ENCODE results near the gene ARHGAP25.

The ARHGAP25 gene

DNA sequence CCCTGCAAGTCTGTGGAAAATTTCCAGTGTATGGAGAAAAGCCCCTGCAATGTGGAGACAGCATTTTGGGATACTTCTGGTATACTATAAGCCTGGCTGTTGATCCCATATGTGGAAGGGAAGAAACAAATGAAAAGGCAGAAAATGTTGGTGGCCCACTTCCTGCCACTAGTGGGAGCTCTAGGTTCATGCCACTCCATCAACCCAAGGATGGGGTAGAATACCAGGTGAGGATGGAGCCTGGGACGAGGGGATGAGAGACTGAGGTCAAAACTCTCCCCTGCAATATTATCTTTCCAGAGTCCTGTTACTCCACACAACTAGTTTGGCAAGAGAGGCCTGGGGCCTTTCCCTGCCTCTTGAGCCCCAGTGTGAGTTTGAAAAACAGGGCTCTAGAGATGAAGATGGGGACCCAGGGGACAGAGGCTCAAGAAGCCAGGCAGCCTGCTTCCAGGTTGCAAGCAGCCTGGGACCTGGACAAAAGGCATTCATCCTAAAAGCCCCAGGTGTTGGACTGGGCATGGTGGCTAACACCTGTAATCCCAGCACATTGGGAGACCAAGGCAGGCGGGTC is 104.7 kb downstream of the ARHGAP25 start:
- TF ChIP-seq, protein P1, sequence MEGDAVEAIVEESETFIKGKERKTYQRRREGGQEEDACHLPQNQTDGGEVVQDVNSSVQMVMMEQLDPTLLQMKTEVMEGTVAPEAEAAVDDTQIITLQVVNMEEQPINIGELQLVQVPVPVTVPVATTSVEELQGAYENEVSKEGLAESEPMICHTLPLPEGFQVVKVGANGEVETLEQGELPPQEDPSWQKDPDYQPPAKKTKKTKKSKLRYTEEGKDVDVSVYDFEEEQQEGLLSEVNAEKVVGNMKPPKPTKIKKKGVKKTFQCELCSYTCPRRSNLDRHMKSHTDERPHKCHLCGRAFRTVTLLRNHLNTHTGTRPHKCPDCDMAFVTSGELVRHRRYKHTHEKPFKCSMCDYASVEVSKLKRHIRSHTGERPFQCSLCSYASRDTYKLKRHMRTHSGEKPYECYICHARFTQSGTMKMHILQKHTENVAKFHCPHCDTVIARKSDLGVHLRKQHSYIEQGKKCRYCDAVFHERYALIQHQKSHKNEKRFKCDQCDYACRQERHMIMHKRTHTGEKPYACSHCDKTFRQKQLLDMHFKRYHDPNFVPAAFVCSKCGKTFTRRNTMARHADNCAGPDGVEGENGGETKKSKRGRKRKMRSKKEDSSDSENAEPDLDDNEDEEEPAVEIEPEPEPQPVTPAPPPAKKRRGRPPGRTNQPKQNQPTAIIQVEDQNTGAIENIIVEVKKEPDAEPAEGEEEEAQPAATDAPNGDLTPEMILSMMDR (IDR thresholded peaks at IDR 0.05; ENCODE audit: insufficient read depth, low read depth, low read length, missing control alignments): peak; percentile 45
- peak; percentile 20 for DNase-seq (ENCODE audit: low read depth)
- H3K4me3 ChIP-seq (ENCODE audit: low read depth, low read length): no peak overlapping the region

DNA sequence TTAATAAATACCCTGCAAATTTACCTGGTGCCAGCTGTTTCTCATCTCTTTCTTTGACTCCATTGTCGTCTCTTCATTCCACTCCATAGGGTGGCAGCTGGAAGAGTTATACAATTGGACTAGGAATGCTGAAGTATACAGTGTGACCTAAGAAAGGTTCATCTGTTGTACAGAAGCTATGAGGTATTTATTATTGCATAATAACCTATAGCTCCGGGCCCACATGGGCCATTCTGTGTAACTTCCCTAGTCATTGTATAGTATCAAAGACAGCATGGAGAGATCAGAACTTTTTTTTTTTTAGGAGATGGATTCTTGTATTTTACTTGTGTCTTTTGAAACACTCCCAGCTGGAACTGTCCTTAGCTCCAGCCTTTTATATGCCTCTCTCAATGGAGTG is 110.4 kb downstream of the ARHGAP25 start:
- H3K4me3 ChIP-seq (ENCODE audit: low read depth, low read length): no peak overlapping the region
- no peak for DNase-seq (ENCODE audit: low read depth)
- TF ChIP-seq, protein P1 (IDR thresholded peaks at IDR 0.05; ENCODE audit: insufficient read depth, low read depth, low read length, missing control alignments): no peak

DNA sequence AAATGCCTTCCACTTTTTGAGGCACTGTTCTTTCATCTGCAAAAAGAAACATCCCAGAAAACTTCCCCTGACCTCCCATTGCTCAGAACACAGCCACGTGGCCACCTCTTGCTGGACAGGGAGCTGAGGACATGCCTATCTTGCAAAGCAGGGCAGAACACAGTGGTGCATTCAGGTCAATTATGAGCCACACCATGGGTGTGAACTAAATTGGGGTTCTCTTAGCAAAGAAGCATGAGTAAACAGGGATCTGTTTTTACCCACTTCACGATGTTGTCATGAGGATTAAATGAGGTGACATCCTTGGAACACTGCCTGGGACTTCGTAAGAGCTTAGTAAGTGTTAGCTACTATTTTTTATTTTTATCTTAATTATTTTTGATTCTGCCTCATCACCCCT is 111.5 kb downstream of the ARHGAP25 start:
- DNase-seq (ENCODE audit: low read depth): no peak
- TF ChIP-seq, protein P1 (IDR thresholded peaks at IDR 0.05; ENCODE audit: insufficient read depth, low read depth, low read length, missing control alignments): no peak
- no peak overlapping the region for H3K4me3 ChIP-seq (ENCODE audit: low read depth, low read length)

DNA sequence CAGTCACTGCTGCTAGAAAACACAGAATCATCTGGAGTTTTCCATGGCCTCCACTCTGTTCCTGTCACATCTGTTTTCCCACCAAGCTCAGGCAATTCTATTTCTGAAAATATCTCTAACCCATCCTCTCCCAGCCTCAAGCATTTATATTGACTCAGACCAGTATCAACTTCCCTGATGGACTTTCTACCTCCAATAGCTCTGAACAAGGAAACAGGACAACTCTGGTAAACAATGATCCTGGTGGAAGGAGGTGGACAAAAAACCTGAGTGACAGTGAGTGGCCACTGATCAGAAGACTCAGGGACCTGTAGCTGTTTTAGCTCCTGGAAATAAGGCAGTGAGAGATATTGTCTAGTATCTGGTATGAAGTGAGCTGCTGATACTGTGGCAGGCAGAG is 113.1 kb downstream of the ARHGAP25 start:
- no peak for DNase-seq (ENCODE audit: low read depth)
- TF ChIP-seq, protein P1 (IDR thresholded peaks at IDR 0.05; ENCODE audit: insufficient read depth, low read depth, low read length, missing control alignments): no peak
- no peak overlapping the region for H3K4me3 ChIP-seq (ENCODE audit: low read depth, low read length)

DNA sequence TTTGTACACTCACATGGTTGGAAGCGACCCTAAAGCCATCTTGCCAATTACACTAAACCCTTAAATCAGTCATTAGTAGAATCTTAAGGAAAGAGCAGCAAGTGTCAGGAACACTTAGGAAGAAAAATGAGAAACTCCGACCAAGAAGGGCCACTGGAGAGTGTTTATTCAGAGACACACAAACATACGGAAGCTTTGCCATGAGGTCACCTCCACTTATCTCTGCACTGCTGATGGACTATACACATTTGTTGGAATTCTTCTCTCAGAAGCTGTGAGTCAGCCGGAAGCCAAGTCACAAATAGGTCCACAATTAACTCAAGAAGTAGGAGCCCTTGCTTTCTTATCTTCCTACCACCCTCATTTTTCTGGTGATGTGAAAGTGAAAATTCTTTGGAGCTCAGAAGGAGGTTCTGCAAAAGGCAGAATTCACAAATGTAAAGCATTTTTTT is 115.0 kb downstream of the ARHGAP25 start:
- TF ChIP-seq, protein P1 (IDR thresholded peaks at IDR 0.05; ENCODE audit: insufficient read depth, low read depth, low read length, missing control alignments): no peak
- no peak for DNase-seq (ENCODE audit: low read depth)
- no peak overlapping the region for H3K4me3 ChIP-seq (ENCODE audit: low read depth, low read length)

DNA sequence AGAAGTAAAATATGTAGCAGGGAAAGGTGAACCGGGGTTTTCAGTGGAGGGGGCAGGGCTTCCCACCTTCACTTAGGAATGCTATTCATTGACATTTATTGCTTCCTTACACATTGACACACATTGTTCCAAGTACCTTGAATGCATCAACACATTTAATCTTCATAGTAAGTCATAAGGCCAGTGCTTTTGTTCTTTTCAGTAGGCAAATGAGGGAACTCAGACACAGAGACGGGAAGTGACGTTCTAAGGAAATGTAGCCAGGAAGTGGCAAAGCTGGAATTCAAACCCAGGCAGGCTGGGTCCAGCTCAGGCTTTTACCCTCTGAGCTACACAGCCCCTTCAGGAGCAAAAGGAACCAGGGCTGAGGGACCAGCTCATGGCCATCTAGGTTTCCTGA is 115.9 kb downstream of the ARHGAP25 start:
- H3K4me3 ChIP-seq (ENCODE audit: low read depth, low read length): no peak overlapping the region
- TF ChIP-seq, protein P1 (IDR thresholded peaks at IDR 0.05; ENCODE audit: insufficient read depth, low read depth, low read length, missing control alignments): no peak
- DNase-seq (ENCODE audit: low read depth): no peak

DNA sequence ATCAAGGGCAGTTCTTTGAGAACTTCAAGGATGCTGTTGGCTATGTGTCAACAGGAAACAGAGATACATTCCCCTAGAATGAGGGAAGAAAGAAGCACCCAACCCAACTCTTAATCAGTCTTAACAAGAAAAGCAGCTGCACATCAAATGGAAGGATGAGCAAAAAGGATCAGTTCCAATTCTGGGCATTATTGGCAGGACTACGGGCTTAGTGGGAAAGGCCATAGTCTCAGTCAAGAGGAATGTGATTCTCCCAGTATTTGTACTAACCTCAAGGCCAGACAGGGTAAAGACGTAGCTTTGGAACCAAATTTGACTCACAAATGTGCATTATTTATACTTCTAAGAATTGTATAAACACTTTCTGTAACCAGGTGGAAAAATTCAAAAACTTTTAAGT is 118.4 kb downstream of the ARHGAP25 start:
- no peak overlapping the region for H3K4me3 ChIP-seq (ENCODE audit: low read depth, low read length)
- DNase-seq (ENCODE audit: low read depth): no peak
- TF ChIP-seq, protein P1 (IDR thresholded peaks at IDR 0.05; ENCODE audit: insufficient read depth, low read depth, low read length, missing control alignments): no peak

All from GM12865 (cell line).